Measurements from ENCODE around the gene SUPT3H. TPM values are rescaled to one million over a fixed set of nuclear protein-coding genes. Genes with fewer than 3 reads are reported as not detected.

SUPT3H gene
- total and polyA plus RNA-seq, 2 of the 8 experiments (the other 6 are each of a cell fraction or from before 2014, with no cell fraction given): 18.8 to 23.0 TPM

DNA sequence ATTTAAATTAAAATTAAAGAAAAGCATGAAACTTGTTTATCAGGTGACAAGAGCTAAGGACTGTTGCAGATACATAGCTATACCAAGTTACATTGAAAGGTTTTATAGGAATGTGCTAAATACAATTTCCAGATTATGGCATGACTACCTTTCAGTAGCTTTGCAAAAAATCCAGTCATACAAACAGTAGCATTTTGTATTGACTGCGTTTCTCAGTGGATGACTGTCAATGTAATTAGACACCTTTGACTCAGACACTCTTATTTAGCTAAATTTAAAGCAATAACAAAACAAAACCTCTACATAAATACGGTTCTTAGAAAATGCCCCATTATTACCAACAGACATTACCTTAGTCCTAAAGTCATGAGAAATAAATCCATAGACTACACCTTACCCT, 325.4 kb downstream of the SUPT3H start (continued):
- TF ChIP-seq SIN3A (conservative IDR thresholded peaks at IDR 0.05 in 1 of 2, IDR thresholded peaks at IDR 0.05 in 1 of 2; ENCODE audit: low read depth in 1 of 2, low read length in 2 of 2): no peak
- no peak for TF ChIP-seq EZH2 (IDR thresholded peaks at IDR 0.05; ENCODE audit: low read depth, low read length, severe bottlenecking)
